PC-9 (cell line): ENCODE results near the gene SPAG7.

Experiments
- CTCF ChIP-seq: fragments of 200-600 bp; sonication (generic); conservative IDR thresholded peaks from 2 replicates; pipeline ENCODE4 v1.6.1; 2017; ENCODE audit warnings: mixed run types, antibody characterized with exemption, mild to moderate bottlenecking, moderate library complexity
- EZH2 ChIP-seq: fragments of 200-600 bp; sonication (generic); IDR thresholded peaks from 2 replicates; pipeline ENCODE4 v1.8.0; 2017; ENCODE audit warnings: antibody characterized with exemption, low read depth

- TF ChIP-seq EZH2 (no peak), CTCF (no peak)
Measured at GRCh38 chr17:4959261-4959965, 8.2 kb downstream of the SPAG7 start.
